ENCODE measurements around the gene OR2A7.
"Not testable (repeated sequence)": the region's sequence is repeated elsewhere in the genome, so short reads cannot be mapped to it uniquely, and the experiment has no call there.

DNA sequence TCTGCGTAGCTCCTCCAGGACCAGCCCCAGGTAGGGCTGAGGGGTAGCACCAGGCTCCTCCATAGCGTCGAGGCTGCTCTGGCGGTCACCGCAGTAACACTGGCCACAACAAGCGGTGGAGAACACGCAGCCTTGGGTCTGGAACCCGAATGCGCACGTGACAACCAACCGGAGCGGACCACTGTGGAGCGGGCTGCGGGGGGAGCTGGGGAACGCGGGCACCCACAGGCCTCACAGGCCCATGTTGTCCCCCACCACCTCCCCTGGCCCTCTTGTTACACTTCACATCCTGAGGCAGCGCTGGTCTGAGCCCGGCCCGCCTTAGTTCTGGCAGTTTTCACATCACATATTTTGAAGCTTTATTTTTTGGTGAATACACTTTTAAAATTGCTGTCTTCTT is 4.6 kb upstream of the OR2A7 start, which contains the start of gene CTAGE8:
- TF ChIP-seq, protein P1, sequence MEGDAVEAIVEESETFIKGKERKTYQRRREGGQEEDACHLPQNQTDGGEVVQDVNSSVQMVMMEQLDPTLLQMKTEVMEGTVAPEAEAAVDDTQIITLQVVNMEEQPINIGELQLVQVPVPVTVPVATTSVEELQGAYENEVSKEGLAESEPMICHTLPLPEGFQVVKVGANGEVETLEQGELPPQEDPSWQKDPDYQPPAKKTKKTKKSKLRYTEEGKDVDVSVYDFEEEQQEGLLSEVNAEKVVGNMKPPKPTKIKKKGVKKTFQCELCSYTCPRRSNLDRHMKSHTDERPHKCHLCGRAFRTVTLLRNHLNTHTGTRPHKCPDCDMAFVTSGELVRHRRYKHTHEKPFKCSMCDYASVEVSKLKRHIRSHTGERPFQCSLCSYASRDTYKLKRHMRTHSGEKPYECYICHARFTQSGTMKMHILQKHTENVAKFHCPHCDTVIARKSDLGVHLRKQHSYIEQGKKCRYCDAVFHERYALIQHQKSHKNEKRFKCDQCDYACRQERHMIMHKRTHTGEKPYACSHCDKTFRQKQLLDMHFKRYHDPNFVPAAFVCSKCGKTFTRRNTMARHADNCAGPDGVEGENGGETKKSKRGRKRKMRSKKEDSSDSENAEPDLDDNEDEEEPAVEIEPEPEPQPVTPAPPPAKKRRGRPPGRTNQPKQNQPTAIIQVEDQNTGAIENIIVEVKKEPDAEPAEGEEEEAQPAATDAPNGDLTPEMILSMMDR (IDR thresholded peaks at IDR 0.05) = not testable (repeated sequence)
- not testable (repeated sequence) for TF ChIP-seq POLR2A (IDR thresholded peaks at IDR 0.05)
